HG03064 (cell line): Measurements from ENCODE around the gene ST3GAL4.
"Not testable (repeated sequence)": the region's sequence is repeated elsewhere in the genome, so short reads cannot be mapped to it uniquely, and the experiment has no call there.

Experiments
- ATAC-seq: cut with Tn5 transposase; IDR thresholded peaks from one replicate; pipeline ENCODE4 v1.9.1; 2021; ENCODE audit warnings: low read depth; ENCODE audit not compliant: unreplicated experiment

ST3GAL4 gene, protein sequence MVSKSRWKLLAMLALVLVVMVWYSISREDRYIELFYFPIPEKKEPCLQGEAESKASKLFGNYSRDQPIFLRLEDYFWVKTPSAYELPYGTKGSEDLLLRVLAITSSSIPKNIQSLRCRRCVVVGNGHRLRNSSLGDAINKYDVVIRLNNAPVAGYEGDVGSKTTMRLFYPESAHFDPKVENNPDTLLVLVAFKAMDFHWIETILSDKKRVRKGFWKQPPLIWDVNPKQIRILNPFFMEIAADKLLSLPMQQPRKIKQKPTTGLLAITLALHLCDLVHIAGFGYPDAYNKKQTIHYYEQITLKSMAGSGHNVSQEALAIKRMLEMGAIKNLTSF

GRCh38 chr11:126355324-126355925 is at the start of gene ST3GAL4:
Gene ST3GAL4, plus strand, starts transcription at chr11:126355686. Its CDS starts 50,470 bp downstream, at chr11:126406156.
- ATAC-seq, result peak; percentile 52

GRCh38 chr11:126305699-126306098 is 49.8 kb upstream of the ST3GAL4 start:
- peak; percentile 46 for ATAC-seq

- ATAC-seq, result no peak
Measured at GRCh38 chr11:126307706-126308105, 47.8 kb upstream of the ST3GAL4 start.

- no peak for ATAC-seq
Measured at GRCh38 chr11:126308271-126308671, 47.2 kb upstream of the ST3GAL4 start.

GRCh38 chr11:126308771-126309170 is 46.7 kb upstream of the ST3GAL4 start:
- ATAC-seq, result not testable (repeated sequence)

- peak; percentile 30 for ATAC-seq
Measured at GRCh38 chr11:126310200-126310991, 45.1 kb upstream of the ST3GAL4 start.

DNA sequence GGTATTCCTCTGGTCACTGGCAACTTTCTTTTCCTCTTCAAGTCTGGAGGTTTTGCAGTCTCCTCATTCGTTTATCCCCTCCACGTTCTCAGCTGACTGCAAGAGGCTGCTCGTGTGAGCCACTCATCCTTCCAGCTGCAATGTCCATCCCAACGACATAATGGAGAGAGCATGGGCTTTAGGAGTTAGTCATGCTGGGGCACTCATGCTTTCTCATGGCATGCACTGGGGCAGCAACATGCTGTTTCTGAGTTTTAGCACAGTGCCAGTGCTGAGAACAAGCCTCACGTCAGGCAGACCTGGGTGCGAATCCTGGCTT is 44.5 kb upstream of the ST3GAL4 start:
- ATAC-seq, result no peak

DNA sequence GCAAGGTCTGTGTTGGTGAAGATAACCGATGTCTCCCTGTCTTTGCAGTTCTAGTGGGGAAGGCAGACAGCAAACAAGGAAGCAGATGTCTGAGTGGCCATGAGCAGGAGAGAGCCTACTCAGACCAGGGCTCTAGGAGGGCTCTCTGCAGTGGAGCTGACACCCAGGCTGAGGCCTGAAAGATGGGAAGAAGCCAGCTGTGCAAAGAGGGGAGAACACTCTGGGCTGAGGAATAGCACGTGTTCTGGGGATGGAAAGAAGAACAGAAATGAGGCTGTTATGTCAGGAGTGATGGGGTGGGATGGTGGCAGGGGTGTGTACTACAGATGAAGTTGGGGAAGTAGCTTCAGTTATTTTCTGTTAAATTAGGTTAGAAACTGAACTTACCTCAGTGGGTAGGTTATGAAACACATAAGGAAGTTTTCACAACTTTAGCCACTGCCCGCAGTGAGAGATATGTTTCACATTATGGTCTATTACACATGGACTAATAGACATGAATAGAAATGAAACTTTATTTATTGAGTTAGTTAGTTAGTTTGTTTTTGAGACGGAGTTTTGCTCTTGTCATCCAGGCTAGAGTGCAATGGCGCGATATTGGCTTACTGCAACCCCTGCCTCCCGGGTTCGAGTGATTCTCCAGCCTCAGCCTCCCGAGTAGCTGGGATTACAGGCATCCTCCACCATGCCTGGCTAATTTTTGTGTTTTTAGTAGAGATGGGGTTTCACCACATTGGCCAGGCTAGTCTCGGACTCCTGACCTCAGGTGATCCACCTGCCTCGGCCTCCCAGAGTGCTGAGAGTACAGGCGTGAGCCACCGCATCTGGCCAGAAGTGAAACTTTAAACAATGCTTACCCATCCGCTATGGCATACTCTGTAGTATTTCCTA is 43.8 kb upstream of the ST3GAL4 start:
- peak; percentile 85 for ATAC-seq

DNA sequence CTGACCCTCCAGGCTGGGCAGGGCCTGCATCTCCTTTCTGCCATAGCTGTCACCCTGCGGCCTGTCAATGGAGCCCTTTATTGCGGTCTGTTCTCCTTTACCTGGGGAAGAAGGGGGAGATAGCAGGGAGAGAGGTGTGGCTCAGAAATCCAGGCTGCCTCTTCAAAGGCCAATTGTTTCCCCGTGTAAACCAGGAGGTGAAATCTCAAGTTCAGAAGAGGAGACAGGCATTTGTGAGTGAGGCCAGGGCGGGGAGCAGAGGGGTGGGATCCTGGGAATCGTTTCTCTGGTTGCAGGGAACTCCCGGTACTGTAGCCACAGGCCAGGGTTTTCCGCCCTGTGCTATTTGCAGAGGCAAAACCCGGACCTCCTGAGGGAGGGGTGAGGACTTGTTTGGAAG is 42.5 kb upstream of the ST3GAL4 start:
- ATAC-seq, result no peak

DNA sequence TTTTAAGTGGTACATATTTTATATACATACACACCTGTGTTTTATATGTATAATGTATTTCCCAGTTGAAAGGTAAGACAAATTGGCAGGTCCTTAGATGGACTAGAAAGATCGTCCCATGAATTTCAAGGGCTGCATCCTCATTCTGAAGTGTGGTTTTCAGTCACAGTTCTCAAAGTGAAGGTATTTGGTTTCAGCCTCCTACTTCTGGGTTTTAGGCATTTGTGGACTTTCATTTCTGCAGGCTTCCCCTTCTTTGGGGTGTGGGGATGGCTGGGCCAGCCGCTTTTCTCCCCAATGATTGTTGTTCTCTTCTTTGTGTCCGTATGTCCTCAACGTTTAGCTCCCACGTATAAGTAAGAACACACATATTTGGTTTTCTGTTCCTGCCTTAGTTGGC is 41.7 kb upstream of the ST3GAL4 start:
- no peak for ATAC-seq

GRCh38 chr11:126317432-126317755 is 38.1 kb upstream of the ST3GAL4 start:
- ATAC-seq, result no peak

GRCh38 chr11:126317756-126318573 is 37.5 kb upstream of the ST3GAL4 start:
- ATAC-seq, result peak; percentile 27

DNA sequence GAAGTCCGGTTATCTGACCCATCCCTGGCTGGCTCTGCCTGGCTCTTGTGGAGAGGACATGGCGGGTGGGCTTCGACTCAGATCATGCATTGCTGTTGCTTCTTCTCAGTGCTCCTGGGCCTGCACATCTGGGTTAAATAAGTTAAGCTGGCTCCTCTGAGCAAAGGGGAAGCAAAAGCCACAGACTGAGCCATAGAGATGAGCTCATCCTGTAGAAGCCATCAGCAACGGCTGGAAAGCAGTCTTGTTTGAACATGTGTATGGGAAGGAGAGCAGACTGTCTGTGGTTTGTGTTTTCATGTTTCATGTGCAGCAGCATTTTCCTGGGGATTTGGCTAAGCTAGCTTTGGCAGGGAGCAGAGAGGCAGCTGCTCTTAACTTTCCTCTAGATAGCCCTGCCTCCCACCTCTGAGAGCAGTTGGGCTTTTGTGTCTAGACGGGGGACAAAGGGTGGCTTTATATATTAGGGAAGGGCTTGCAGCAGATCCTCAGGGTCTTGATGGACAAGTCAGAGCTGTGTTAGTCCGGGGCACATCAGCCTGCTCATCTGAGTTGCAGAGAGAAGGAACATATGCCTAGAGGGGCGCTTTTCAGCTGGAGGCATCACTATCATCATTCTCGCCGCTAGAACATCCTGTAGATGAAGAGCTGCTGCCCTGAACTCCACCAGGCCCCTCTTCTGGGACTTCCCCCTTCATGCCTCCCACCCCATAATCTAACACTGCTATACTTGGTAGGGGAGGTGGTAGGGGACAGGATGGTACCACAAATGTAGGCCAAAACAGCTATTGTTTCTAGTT is 36.7 kb upstream of the ST3GAL4 start:
- peak; percentile 92 for ATAC-seq

DNA sequence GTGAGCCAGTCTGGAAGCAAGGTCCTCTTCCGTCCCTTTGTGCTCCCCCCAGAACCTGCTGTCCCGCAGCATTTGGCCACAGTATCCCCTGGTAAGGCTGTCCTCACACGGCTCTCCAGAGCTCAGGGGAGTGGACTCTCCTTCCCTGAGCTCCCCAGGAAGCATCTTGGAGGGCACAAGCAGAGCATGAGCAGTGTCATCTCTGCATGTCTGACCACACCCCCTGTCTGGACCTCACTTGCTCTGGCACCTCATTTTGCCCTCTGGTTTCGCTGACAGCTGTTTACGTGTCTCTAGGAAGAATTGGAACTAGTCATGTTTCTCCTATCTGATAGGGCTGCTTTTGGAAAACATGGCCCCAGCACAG is 36.1 kb upstream of the ST3GAL4 start:
- ATAC-seq, result no peak

DNA sequence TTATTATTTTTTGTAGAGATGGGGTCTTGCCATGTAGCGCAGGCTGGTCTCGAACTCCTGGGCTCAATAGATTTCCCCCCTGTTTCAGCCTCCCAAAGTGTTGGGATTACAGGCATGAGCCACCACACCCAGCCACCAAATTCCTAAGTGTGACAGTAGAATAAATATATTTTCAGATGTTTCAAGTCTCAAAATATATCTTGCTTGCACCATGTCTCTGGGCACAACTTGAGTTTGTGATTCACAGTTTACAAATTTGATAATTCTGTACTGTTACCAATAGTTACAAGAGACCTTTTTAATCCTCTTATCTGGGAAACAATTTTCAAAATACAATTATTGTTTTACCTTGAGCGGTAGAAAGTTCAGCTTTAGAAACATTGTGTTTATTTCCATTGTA is 32.5 kb upstream of the ST3GAL4 start:
- ATAC-seq, result no peak

GRCh38 chr11:126327281-126328000 is 28.0 kb upstream of the ST3GAL4 start:
- no peak for ATAC-seq

DNA sequence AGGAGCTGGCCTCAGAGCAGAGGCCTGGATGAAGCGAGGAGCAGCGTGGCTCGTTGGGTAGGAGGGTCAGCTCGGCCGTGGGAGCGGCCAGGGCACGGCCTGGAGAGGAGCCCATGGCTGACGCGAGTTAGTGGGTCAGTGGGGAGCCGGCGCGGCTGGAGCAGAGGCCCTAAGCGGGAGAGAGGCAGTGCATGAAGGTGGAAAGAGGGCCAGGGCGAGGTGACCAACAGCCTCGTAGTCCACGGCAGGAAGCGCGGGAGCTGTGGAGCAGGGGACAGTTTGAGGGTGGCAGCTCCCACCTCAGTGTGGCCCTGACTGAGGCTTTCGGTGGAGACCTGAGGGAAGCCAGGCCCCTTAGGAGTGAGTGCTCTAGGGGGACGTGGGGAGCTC is 27.5 kb upstream of the ST3GAL4 start:
- no peak for ATAC-seq

DNA sequence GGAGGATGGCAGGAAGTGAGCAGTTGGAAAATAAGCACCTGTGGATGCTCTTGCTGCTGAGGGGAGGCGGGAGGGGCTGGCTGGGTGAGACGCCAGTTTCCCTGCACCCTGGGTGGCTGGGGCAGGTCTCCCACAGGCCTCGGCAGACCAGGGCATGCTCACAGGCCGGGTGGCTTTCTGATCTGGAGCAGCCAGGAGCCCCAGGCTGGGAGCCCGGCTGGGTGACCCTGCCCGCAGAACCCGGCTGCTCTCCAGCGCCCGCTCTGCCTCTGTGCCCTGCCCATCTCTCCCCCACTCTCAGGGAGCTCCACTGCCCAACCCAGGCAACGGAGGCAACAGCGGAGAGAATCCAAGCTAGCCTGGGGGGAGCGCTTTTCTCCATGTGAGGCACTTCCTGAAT is 27.0 kb upstream of the ST3GAL4 start:
- ATAC-seq, result no peak
